Stimulated activated CD8-positive, alpha-beta memory T cell treated with anti-CD3 and anti-CD28 coated beads, Interleukin-2, amount 100 ng/mL, for 48 hours (primary cell): ENCODE measurements around the gene NTN3.

Experiments used
- DNase-seq, 2 donors: peaks; one replicate each; pipeline ENCODE4 v3.0.0-alpha.2; 2020; ENCODE audit warnings: low read depth in 2 of 2

The NTN3 gene

DNA sequence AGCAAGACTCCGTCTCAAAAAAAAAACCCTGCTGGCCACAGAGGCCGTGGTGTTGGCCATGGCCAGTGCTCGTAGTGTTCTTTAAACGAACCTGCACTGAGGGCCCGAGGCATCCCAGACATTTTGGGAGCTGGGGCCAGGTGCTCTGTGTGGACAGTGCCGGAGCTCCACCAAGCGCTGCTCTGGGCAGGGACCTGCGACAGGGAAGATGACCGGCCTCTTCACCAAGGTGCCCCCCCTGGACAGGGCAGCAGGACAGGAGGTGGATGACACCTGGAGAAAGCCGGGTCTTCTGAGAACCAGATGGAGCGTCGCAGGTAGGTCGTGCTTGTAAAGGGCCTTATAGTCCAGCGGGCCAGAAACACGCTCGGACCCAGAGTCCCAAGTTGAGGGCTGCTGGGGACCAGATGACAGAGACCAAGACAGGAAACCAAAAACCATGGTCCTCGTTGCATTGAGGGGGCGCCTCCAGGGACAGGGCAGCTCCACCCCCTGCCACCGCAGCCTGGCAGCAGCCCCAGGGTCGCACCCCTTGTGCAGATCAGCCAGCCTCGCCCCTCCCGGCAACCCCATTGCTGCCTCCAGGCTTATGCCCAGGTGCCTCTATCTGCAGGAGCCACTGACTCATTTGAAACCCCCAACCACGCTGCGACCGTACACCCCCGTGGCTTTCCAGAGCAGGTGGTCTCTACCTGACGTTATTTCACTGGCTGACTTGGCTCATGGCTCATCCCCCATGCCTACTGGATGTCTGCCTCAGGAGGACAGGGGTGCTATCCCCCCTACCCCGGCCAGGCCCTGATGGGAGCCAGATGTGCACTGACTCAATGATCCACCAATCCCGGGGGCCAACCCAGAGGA is 4.2 kb upstream of the NTN3 start:
- DNase-seq = no peak

DNA sequence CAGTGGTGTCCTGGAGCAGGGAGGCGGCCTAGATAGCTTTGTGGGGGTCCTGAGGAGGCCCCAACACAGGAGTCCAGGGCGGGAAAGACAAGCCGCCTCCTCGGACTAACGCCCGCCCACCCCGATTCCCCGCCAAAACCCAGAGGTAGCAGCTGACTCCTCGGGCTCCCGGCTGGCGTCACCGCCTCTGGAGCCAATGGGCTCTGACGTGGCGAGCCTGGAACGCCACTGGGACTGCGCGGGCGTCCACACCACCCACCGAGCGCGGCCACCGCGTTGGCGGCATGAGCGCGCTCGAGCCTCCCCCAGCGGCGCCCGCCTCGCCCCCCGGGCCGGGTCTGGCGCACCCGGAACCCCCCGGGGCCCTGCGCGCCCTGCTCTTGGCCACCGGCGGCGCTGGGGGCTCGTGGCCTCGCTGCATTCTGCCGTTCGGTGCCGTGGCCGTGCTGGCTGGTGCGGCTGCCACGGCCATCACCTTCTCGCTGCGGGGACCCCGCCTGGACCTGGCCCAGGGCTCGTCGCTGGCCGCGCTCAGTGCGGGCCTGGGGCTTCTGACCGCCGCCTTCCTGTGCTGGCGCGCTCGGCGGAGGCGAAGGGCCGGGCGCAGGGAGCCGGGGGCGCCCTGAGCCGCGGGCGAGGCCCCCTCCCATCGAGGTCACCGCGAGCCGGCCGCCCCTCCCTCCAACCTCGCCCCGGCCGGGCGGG is 3.4 kb upstream of the NTN3 start:
- no peak for DNase-seq

GRCh38 chr16:2468233-2468724 is 2.8 kb upstream of the NTN3 start:
- no peak for DNase-seq

- DNase-seq = no peak
Observed at GRCh38 chr16:2468725-2469398, 2.2 kb upstream of the NTN3 start.

GRCh38 chr16:2469399-2470233 is 1.5 kb upstream of the NTN3 start:
- no peak for DNase-seq

DNA sequence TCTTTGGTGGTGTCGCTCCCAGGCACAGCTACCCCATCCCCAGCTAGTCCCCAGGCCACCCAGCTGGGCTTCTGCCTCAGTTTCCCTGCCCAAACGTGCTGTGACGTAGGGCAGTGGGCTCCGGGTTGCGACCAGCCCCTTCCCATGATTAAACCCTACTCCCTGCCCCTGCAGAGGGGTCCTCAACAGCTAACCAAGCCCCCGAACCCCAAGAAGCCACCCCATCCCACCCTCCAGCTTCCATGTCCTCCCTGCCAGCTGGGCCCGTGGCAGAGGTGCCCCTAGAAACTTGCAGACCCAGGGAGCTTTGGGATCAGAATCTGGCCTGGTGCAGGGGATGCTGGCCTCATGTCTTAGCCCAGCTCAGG is 879 bp upstream of the NTN3 start:
- DNase-seq = no peak

- DNase-seq = no peak
Observed at GRCh38 chr16:2470603-2471015, 488 bp upstream of the NTN3 start.

GRCh38 chr16:2471653-2472487 is 773 bp downstream of the NTN3 start:
- no peak for DNase-seq

GRCh38 chr16:2472488-2472864 is 1.4 kb downstream of the NTN3 start:
- DNase-seq = no peak

- no peak for DNase-seq
Observed at GRCh38 chr16:2472885-2473445, 1.9 kb downstream of the NTN3 start.

DNA sequence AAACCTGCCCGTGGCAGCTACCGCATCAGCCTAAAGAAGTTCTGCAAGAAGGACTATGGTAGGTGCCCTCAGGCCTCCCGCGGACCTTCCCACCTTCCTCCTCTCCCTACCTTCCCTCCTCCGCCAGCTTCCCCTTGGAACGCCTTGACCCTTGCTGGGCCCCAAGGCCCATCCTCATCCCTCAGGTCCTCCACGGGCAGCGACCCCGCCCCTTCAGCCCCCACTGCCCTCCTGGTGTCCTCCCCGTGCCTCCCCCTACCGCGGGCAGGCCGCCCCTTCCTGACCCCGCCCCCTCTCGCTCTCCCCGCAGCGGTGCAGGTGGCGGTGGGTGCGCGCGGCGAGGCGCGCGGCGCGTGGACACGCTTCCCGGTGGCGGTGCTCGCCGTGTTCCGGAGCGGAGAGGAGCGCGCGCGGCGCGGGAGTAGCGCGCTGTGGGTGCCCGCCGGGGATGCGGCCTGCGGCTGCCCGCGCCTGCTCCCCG is 2.4 kb downstream of the NTN3 start:
- DNase-seq = no peak

DNA sequence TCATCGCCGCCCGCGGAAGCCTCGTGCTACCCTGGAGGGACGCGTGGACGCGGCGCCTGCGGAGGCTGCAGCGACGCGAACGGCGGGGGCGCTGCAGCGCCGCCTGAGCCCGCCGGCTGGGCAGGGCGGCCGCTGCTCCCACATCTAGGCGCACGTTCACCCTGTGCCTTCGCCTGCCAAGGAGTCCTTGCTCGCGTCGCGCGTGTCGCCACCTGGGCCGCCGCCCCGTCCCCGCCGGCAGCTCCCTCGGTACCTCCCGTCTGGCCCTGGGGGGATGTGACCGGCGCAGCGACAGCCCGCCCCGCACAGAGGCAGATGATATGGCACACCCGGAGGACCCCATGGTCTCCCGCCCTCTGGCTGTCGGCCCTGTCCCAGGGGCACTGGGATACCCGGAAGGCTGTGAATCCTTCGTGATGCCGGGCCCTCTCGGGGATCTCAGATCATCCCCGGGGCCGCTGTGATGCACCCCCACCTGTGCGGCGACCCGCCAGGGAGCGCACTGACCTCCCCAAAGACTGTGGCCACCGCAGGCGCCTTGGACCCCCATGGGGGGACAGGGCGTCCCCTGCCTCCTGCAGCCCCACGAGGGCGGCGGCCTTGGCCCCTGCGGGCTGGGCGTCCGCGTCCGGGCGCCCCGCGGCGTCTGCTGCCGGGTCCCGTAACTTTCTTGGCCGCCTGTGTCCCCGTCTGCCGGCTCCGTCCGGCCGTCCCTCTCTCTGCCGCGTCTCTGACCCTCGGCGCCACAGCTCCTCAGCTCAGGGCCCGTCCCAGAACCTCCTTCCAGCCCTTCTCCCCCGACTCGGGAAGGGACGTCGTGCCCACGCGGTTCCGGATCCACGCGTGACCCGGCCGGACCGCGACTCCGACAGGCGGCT is 3.1 kb downstream of the NTN3 start:
- DNase-seq = no peak

DNA sequence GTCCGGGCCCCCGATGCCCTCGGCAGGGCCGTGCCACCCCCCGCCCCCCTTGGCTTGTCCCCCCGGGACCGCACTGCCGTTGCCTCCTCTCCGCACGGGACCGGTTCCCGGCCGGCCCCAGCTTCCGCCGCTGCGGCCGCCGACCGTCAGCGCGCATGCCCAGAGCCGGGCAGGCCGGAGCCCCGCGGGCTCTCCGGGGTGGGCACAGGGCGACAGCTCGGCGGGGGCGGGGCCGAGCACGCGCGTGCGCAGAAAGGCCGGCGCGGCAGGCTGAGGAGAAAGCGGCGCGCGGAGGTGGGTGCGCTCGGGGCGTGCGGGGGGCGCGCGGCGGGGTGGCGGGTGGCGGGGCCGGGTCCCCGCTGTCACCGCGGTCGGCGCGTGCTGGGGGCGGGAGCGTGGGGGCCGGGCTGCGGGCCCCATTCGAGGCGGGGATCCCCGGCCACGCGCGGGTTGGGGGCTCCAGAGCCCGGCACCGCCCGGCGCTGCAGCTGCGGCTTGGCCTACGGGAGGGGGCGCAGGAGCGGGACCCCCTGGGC is 3.8 kb downstream of the NTN3 start, which contains the start of gene TBC1D24:
Gene TBC1D24, plus strand, starts transcription at position 251 of the 536 bp plus-strand sequence. CDS start 21,022 bp downstream, outside the sequence.
- DNase-seq = peak; percentile 81 to 85

DNA sequence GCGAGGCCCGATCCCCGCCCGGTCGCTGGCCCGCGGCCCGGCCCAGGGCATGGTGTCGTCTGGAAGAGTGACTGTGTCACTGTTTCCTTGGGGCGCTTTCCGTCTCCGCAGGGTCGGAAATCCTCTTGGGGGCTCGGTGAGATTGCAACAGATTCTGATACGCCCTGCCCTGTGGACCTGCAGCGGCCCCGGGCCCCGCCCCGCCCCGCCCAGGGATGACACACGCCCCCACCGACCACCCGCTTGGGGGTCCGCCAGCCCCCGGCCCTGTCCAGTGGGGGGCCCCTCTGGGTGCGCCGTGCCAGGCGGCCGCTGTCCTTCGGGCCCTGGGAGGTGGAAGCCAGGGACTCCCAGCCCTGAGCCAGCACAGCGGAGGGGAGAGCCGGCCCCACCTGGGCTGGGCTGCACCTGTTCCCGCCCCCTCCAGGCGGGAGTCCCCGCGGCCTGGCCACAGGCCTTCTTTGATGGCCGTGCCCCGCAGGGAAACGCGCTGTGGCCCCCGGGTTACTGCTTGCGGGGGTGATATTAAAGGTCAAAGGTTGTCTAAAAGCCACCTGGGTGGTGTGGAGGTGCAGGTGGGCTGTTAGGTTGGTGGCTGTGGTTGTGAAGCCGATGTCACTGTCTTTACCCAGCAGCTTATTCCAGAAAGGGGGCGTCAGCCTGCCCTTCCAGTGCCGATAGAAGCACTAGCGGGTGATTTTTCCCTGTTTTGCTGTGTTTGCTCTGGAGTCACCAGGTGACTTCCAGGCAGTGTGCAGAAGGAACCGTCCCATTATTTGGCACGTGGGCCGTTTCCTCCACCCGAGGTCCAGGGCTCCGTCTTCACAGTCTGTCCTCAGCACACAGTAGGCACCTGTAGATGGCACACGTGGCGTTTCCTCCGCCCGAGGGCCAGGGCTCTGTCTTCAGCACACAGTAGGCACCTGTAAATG is 4.6 kb downstream of the NTN3 start:
- DNase-seq = no peak

- DNase-seq = no peak
Observed at GRCh38 chr16:2476345-2476720, 5.2 kb downstream of the NTN3 start.

GRCh38 chr16:2476741-2477140 is 5.6 kb downstream of the NTN3 start:
- DNase-seq = no peak

DNA sequence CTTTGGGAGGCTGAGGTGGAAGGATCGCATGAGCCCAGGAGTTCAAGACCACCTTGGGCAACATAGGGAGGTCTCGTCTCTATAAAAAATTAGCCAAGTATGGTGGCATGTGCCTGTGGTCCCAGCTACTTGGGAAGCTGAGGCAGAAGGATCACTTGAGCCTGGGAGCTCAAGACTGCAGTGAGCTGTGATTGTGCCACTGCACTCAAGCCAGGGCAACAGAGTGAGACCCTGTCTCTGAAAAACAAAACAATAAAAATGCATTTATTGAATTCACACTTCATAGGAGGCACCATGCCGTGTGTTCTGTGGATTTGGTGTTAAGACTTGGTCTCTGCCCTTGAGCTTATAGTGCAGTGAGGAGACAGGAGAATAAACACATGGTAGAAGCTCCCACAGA is 6.2 kb downstream of the NTN3 start:
- DNase-seq = no peak

- DNase-seq = no peak
Observed at GRCh38 chr16:2478279-2478678, 7.2 kb downstream of the NTN3 start.
